ENCODE measurements around the gene POLE.

POLE gene

GRCh38 chr12:132615579-132616038, 71.5 kb downstream of the POLE start:
- H2AFZ ChIP-seq (ENCODE audit: low read depth, low read length): no peak overlapping the region
- H3K36me3 ChIP-seq (replicated peaks; ENCODE audit: low read depth, low read length): no peaks in the 10 kb centered on the region
- TF ChIP-seq EZH2phosphoT487 (IDR thresholded peaks at IDR 0.05; ENCODE audit: low read depth) (no peak), CTCF (IDR thresholded peaks at IDR 0.05; ENCODE audit: low read depth, low read length) (no peak)
- no peaks in the 10 kb centered on the region for H3K27me3 ChIP-seq (ENCODE audit: low read depth, low read length)
- no peak overlapping the region for H3K27ac ChIP-seq (ENCODE audit: low read length)
- H4K20me1 ChIP-seq (ENCODE audit: insufficient read depth, low read length): no peaks in the 10 kb centered on the region
- no peaks in the 10 kb centered on the region for H3K79me2 ChIP-seq (ENCODE audit: low read length)
- peaks cover 7% of the 10 kb centered on the region; the same call in 1 of the 2 replicates for H3K4me1 ChIP-seq (ENCODE audit: low read length)
- no peaks in the 10 kb centered on the region for H3K9me3 ChIP-seq (ENCODE audit: insufficient read depth, low read length)
- H3K4me3 ChIP-seq (ENCODE audit: low read length): no peak overlapping the region
- no peak overlapping the region for H3K9ac ChIP-seq (ENCODE audit: low read length)
- no peak overlapping the region for H3K4me2 ChIP-seq (ENCODE audit: low read length)

GRCh38 chr12:132614861-132615578, 72.1 kb downstream of the POLE start:
- Histone ChIP-seq H3K36me3 (replicated peaks; ENCODE audit: low read depth, low read length) (no peaks in the 10 kb centered on the region), H3K27ac (ENCODE audit: low read length) (no peak overlapping the region), H3K27me3 (ENCODE audit: low read depth, low read length) (no peaks in the 10 kb centered on the region), H3K79me2 (ENCODE audit: low read length) (no peaks in the 10 kb centered on the region), H2AFZ (ENCODE audit: low read depth, low read length) (peak overlapping the region; percentile 30), H3K9ac (ENCODE audit: low read length) (0 out of 2 replicates have a peak overlapping the region, but pooled peaks have one; percentile 13), H3K4me2 (ENCODE audit: low read length) (peak overlapping the region; percentile 77), H3K4me1 (ENCODE audit: low read length) (peaks cover 7% of the 10 kb centered on the region; the same call in 1 of the 2 replicates), H3K9me3 (ENCODE audit: insufficient read depth, low read length) (no peaks in the 10 kb centered on the region), H3K4me3 (ENCODE audit: low read length) (peak overlapping the region; percentile 43), H4K20me1 (ENCODE audit: insufficient read depth, low read length) (no peaks in the 10 kb centered on the region)
- TF ChIP-seq EZH2phosphoT487 (IDR thresholded peaks at IDR 0.05; ENCODE audit: low read depth) (no peak), CTCF (IDR thresholded peaks at IDR 0.05; ENCODE audit: low read depth, low read length) (peak; percentile 93)

GRCh38 chr12:132614029-132614428, 73.1 kb downstream of the POLE start:
- no peaks in the 10 kb centered on the region for H3K27me3 ChIP-seq (ENCODE audit: low read depth, low read length)

More at GRCh38 chr12:132614029-132614428, 73.1 kb downstream of the POLE start:
- Histone ChIP-seq H3K9me3 (ENCODE audit: insufficient read depth, low read length) (no peaks in the 10 kb centered on the region), H4K20me1 (ENCODE audit: insufficient read depth, low read length) (no peaks in the 10 kb centered on the region), H2AFZ (ENCODE audit: low read depth, low read length) (no peak overlapping the region), H3K4me3 (ENCODE audit: low read length) (no peak overlapping the region), H3K9ac (ENCODE audit: low read length) (no peak overlapping the region), H3K4me2 (ENCODE audit: low read length) (no peak overlapping the region), H3K27ac (ENCODE audit: low read length) (no peak overlapping the region), H3K4me1 (ENCODE audit: low read length) (peaks cover 7% of the 10 kb centered on the region; the same call in 1 of the 2 replicates), H3K36me3 (replicated peaks; ENCODE audit: low read depth, low read length) (no peaks in the 10 kb centered on the region), H3K79me2 (ENCODE audit: low read length) (no peaks in the 10 kb centered on the region)
- no peak for TF ChIP-seq CTCF (IDR thresholded peaks at IDR 0.05; ENCODE audit: low read depth, low read length)
